ENCODE measurements around the gene GNPDA2.

GNPDA2 gene

GRCh38 chr4:44720371-44720770, 6.0 kb downstream of the GNPDA2 start:
- H3K4me1 Mint-ChIP-seq: peaks cover 30% of the 10 kb centered on the region
- H3K9me3 Mint-ChIP-seq: no peaks in the 10 kb centered on the region
- no peak overlapping the region for H3K27ac Mint-ChIP-seq
- no peak for ATAC-seq
- H3K36me3 Mint-ChIP-seq: peaks cover 11% of the 10 kb centered on the region
- no peak overlapping the region for H3K4me3 Mint-ChIP-seq
- H3K27me3 Mint-ChIP-seq: no peaks in the 10 kb centered on the region

GRCh38 chr4:44716597-44716996, 9.8 kb downstream of the GNPDA2 start:
- Mint-ChIP-seq H3K36me3 (peaks cover 20% of the 10 kb centered on the region), H3K27me3 (no peaks in the 10 kb centered on the region), H3K9me3 (no peaks in the 10 kb centered on the region), H3K4me1 (peaks cover 12% of the 10 kb centered on the region), H3K27ac (no peak overlapping the region), H3K4me3 (no peak overlapping the region)
- no peak for ATAC-seq

DNA sequence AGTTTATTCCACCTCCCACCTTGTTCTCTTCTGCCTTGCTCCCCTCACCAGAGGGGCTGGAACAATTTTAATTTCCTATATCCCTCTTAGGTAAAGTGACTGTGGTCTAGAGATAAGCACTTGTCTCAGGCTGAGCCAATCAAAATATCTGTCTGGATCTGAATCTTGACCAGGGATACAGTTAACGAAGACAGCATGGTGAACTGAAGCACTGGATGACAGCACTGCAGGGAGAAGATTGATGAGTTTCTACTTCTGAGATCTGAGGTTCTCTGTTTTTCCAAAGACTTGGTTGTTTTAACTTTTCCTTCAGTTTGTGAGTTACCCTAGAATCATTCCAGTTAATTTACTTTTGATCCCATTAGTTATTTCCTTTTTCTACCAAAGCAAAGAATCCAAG, 13.2 kb downstream of the GNPDA2 start:
- peaks cover 15% of the 10 kb centered on the region for H3K36me3 Mint-ChIP-seq
- no peaks in the 10 kb centered on the region for H3K4me1 Mint-ChIP-seq
- ATAC-seq: no peak
- no peaks in the 10 kb centered on the region for H3K27me3 Mint-ChIP-seq
- H3K9me3 Mint-ChIP-seq: no peaks in the 10 kb centered on the region
- no peak overlapping the region for H3K27ac Mint-ChIP-seq
- H3K4me3 Mint-ChIP-seq: no peak overlapping the region

DNA sequence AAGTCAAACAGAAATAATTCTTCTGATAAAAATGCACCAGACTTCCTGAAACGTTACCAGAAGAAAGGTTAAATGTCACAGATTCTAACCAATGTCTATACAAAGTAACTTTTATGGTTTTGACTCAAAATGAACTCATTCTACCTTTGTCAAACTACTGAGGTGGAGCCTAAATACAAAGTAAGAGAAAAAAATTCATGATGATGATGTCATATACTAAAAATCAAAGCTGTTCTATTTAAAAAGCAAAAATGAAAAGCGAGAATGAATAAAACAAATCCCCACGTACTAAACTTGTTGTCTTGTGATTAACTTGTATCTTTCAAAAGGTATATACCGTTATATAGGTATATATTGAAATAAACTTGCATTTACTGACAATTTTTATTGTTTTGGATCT, 21.7 kb downstream of the GNPDA2 start:
- Mint-ChIP-seq H3K27ac (no peak overlapping the region), H3K9me3 (no peaks in the 10 kb centered on the region), H3K27me3 (no peaks in the 10 kb centered on the region), H3K4me1 (no peaks in the 10 kb centered on the region), H3K4me3 (no peak overlapping the region), H3K36me3 (peaks cover 18% of the 10 kb centered on the region)
- ATAC-seq: no peak

DNA sequence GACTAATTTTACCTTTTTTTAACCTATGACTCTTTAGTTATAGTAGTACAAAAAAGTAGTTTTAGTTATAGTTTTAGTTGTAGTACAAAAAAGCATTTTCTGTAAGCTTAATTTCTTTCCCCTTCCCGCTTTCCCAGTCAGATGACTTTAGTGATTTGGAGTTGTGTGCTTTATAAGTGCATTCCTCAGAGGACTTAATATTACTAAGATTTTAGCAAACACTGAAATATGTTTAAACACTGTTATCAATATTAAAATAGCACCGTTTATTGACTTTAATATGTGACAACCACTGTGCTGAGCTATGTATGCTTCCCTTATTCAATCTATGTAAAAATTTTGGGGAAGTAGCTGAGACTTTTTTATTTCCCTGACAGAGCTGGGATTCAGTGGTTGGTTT, 25.3 kb downstream of the GNPDA2 start:
- Mint-ChIP-seq H3K4me1 (no peaks in the 10 kb centered on the region), H3K4me3 (no peak overlapping the region), H3K27ac (no peak overlapping the region), H3K36me3 (peaks cover 35% of the 10 kb centered on the region), H3K9me3 (no peaks in the 10 kb centered on the region), H3K27me3 (no peaks in the 10 kb centered on the region)
- no peak for ATAC-seq

GRCh38 chr4:44700427-44700826, 25.9 kb downstream of the GNPDA2 start:
- peaks cover 35% of the 10 kb centered on the region for H3K36me3 Mint-ChIP-seq
- H3K27me3 Mint-ChIP-seq: no peaks in the 10 kb centered on the region
- no peak for ATAC-seq
- H3K27ac Mint-ChIP-seq: no peak overlapping the region
- H3K4me1 Mint-ChIP-seq: no peaks in the 10 kb centered on the region
- H3K9me3 Mint-ChIP-seq: no peaks in the 10 kb centered on the region
- H3K4me3 Mint-ChIP-seq: no peak overlapping the region

DNA sequence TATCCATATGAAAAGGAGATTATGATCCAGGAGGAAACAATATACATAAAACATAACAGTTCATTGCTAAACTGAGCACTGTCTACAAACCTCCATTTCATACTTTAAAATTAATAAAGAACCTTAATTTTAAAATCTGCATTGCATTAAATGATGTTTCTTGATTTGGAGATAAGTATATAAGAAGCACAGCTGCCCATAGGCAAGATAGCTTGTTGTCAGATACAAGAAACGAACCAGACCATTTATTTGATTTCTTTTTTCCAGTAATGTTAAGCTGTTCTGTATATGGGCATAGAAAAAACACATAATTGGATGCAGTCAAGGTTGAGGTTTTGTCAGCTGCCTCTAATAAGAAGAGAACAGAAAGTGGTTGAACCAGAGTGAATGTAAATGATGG, 41.7 kb downstream of the GNPDA2 start:
- Mint-ChIP-seq H3K36me3 (peaks cover 45% of the 10 kb centered on the region), H3K27me3 (no peaks in the 10 kb centered on the region), H3K4me1 (peaks cover 17% of the 10 kb centered on the region), H3K4me3 (no peak overlapping the region), H3K9me3 (no peaks in the 10 kb centered on the region), H3K27ac (no peak overlapping the region)
- no peak for ATAC-seq

DNA sequence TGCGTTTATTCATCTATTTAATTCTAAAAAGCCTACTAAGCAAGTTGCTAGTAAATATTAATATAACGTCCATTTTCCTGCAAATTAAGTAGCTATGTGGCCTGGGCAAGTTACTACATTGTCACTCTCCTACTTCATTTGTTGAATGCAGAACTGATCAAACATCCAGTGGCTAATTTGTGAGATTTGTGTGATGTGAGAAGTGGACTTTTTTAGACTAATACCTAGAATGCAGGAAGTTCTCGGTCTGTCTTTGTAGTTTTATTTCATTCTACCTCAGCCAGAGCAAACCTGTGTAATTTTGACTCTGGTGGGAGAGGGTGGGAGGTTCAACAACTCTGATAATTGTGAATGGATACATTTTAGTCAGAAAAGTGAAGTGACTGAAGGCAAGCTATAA, 47.3 kb downstream of the GNPDA2 start:
- Mint-ChIP-seq H3K4me3 (peak overlapping the region; percentile 98), H3K36me3 (peaks cover 8% of the 10 kb centered on the region), H3K27ac (peak overlapping the region; percentile 94), H3K27me3 (no peaks in the 10 kb centered on the region), H3K4me1 (peaks cover 18% of the 10 kb centered on the region), H3K9me3 (no peaks in the 10 kb centered on the region)
- no peak for ATAC-seq

GRCh38 chr4:44678094-44679041, 48.0 kb downstream of the GNPDA2 start, which contains the start of gene GUF1:
Gene GUF1, plus strand, starts transcription at chr4:44678420. Its CDS starts 203 bp downstream, at chr4:44678623.
- ATAC-seq: peak; percentile 98
- Mint-ChIP-seq H3K27ac (peak within 1 kb of the TSS; percentile 94), H3K4me1 (peaks cover 18% of the 10 kb centered on the region), H3K4me3 (peak within 1 kb of the TSS; percentile 98), H3K9me3 (no peaks in the 10 kb centered on the region), H3K36me3 (peaks cover 5% of the 10 kb centered on the region), H3K27me3 (no peaks in the 10 kb centered on the region)

- H3K27ac Mint-ChIP-seq: no peak overlapping the region
- H3K4me1 Mint-ChIP-seq: peaks cover 5% of the 10 kb centered on the region
- no peaks in the 10 kb centered on the region for H3K36me3 Mint-ChIP-seq
- no peak overlapping the region for H3K4me3 Mint-ChIP-seq
- H3K27me3 Mint-ChIP-seq: no peaks in the 10 kb centered on the region
- no peak for ATAC-seq
- H3K9me3 Mint-ChIP-seq: no peaks in the 10 kb centered on the region
These were observed 51.0 kb downstream of the GNPDA2 start for GRCh38 chr4:44675366-44675765.

- Mint-ChIP-seq H3K27ac (no peak overlapping the region), H3K4me3 (no peak overlapping the region), H3K9me3 (no peaks in the 10 kb centered on the region), H3K27me3 (no peaks in the 10 kb centered on the region), H3K36me3 (no peaks in the 10 kb centered on the region), H3K4me1 (peaks cover 5% of the 10 kb centered on the region)
- ATAC-seq: no peak
These were observed 51.9 kb downstream of the GNPDA2 start for GRCh38 chr4:44674471-44674870.

- H3K4me3 Mint-ChIP-seq: no peak overlapping the region
- no peaks in the 10 kb centered on the region for H3K4me1 Mint-ChIP-seq
- H3K9me3 Mint-ChIP-seq: no peaks in the 10 kb centered on the region
- H3K27ac Mint-ChIP-seq: no peak overlapping the region
- peaks cover 10% of the 10 kb centered on the region for H3K27me3 Mint-ChIP-seq
- ATAC-seq: no peak
- no peaks in the 10 kb centered on the region for H3K36me3 Mint-ChIP-seq
These were observed 54.7 kb downstream of the GNPDA2 start for GRCh38 chr4:44671636-44672035.

GRCh38 chr4:44670506-44671199, 55.7 kb downstream of the GNPDA2 start:
- no peaks in the 10 kb centered on the region for H3K9me3 Mint-ChIP-seq
- ATAC-seq: no peak
- no peak overlapping the region for H3K27ac Mint-ChIP-seq
- H3K4me1 Mint-ChIP-seq: no peaks in the 10 kb centered on the region
- H3K36me3 Mint-ChIP-seq: no peaks in the 10 kb centered on the region
- peaks cover 10% of the 10 kb centered on the region for H3K27me3 Mint-ChIP-seq
- H3K4me3 Mint-ChIP-seq: no peak overlapping the region

- Mint-ChIP-seq H3K9me3 (no peaks in the 10 kb centered on the region), H3K4me3 (no peak overlapping the region), H3K4me1 (no peaks in the 10 kb centered on the region), H3K27ac (no peak overlapping the region), H3K27me3 (peaks cover 10% of the 10 kb centered on the region), H3K36me3 (no peaks in the 10 kb centered on the region)
- ATAC-seq: no peak
These were observed 57.8 kb downstream of the GNPDA2 start for GRCh38 chr4:44668526-44668925.

GRCh38 chr4:44663539-44664263, 62.7 kb downstream of the GNPDA2 start:
- Mint-ChIP-seq H3K27ac (no peak overlapping the region), H3K4me3 (no peak overlapping the region), H3K27me3 (peaks cover 10% of the 10 kb centered on the region)

More at GRCh38 chr4:44663539-44664263, 62.7 kb downstream of the GNPDA2 start:
- no peak for ATAC-seq
- Mint-ChIP-seq H3K9me3 (no peaks in the 10 kb centered on the region), H3K4me1 (peaks cover 9% of the 10 kb centered on the region), H3K36me3 (no peaks in the 10 kb centered on the region)
